Body of pancreas (tissue), 4 donors: ENCODE results near the gene PRR9. TPM values are rescaled to one million over a fixed set of nuclear protein-coding genes. Genes with fewer than 3 reads are reported as not detected.
"Not testable (repeated sequence)": the region's sequence is repeated elsewhere in the genome, so short reads cannot be mapped to it uniquely, and the experiment has no call there.

Experiments
- ATAC-seq: fragments of 150-250 bp; one replicate; pipeline ENCODE4 v1.9.1; 2016
- DNase-seq, 4 donors: peaks; one replicate each; pipeline ENCODE4 v3.0.0-alpha.2; 2019
- H3K27ac ChIP-seq, 4 donors: fragments of 200-600 bp; sonication (generic); 1 replicate in 3 of 4; 2 replicates in 1 of 4; pipeline versions ENCODE4 v1.5.1 to v1.6.1; 2016 to 2019; ENCODE audit warnings: mild to moderate bottlenecking in 1 of 4, mixed read lengths in 1 of 4, moderate library complexity in 1 of 4
- H3K27me3 ChIP-seq, 2 donors: fragments of 200-600 bp; sonication (generic); one replicate each; pipeline ENCODE4 v1.6.0; 2016; ENCODE audit warnings: mild to moderate bottlenecking in 1 of 2
- H3K36me3 ChIP-seq, 2 donors: fragments of 200-600 bp; sonication (generic); replicated peaks in 1 of 2; 2 replicates each; pipeline ENCODE4 v1.5.1; 2016; ENCODE audit warnings: low read depth in 2 of 2; ENCODE audit not compliant: insufficient read depth in 1 of 2
- H3K4me1 ChIP-seq: fragments of 200-600 bp; sonication (generic); one replicate; pipeline ENCODE4 v1.6.0; 2016
- H3K4me3 ChIP-seq, 2 donors: fragments of 200-600 bp; sonication (generic); 1 replicate in 1 of 2; 2 replicates in 1 of 2; pipeline ENCODE4 v1.5.1; 2016 to 2019
- H3K9me3 ChIP-seq, 3 donors: fragments of 200-600 bp; sonication (generic); 1 replicate in 2 of 3; 2 replicates in 1 of 3; pipeline ENCODE4 v1.5.1; 2016
- POLR2A ChIP-seq, 3 donors: fragments of 450-650 bp; IDR thresholded peaks; one replicate each; pipeline ENCODE4 v1.6.1; 2016; ENCODE audit warnings: antibody characterized with exemption in 3 of 3, mild to moderate bottlenecking in 2 of 3
- WGBS, 2 donors: methylation state at CpG; one replicate each; pipeline ENCODE4 v1.1.5; 2017; 5-methylcytosine and 5-hydroxymethylcytosine counted together
- intact Hi-C: fragments of 100-400 bp; cut with DNase I; formaldehyde crosslinking; loops from one replicate; pipeline ENCODE4 v1.15.1; 2023
- total RNA-seq, 2 donors: library from RNA; depleted of rRNA; stranded (reverse); fragments of >200 nt; gene quantifications; one replicate each; pipeline ENCODE4 v1.1.0, GENCODE V29; 2016
- TF ChIP-seq, protein P1 (sequence below), 7 experiments: fragments of 450-650 bp in 4 of 7; fragments of 200-600 bp in 3 of 7; sonication (generic) in 3 of 7; IDR thresholded peaks; one replicate each; pipeline ENCODE4 v1.5.1; 2016 to 2019; ENCODE audit warnings: antibody characterized with exemption in 7 of 7

Gene PRR9
- total RNA-seq, 2 donors from 2014 or later: not detected

DNA sequence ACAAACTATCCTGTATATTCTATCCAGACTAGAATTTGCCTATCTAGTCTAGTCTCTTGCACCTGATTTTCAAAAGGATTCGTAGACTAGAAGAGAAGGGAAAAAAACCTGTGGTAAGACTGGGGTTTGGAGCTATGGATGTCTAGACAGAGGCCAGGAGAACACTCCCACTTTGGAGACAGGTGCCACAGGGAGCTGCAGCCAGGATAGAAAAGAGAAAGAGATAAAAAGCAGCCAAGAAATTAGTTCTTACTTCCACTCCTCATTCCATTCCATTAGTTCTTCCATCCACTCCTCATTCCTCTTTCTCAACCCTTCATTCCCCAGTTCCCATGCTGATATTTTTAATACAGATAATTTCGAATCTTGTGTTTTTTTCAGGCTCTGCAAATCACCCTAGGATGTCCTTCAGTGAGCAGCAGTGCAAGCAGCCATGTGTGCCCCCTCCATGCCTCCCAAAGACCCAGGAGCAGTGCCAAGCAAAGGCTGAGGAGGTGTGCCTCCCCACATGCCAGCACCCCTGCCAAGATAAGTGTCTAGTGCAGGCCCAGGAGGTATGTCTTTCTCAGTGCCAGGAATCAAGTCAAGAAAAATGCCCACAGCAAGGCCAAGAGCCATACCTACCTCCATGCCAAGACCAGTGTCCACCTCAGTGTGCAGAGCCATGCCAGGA is 496 bp downstream of the PRR9 start:
- no peaks in the 10 kb centered on the region for H3K27me3 ChIP-seq
- H3K9me3 ChIP-seq: no peaks in the 10 kb centered on the region
- H3K27ac ChIP-seq: no peak overlapping the region
- whole genome bisulfite sequencing, 2 donors: 40 to 48% methylated on average over 2 of the region's 2 CpGs
- intact Hi-C loops: no loop called here
- no peaks in the 10 kb centered on the region for H3K36me3 ChIP-seq
- ATAC-seq (no peak), DNase-seq (no peak)
- no peaks in the 10 kb centered on the region for H3K4me1 ChIP-seq
- no peak for TF ChIP-seq POLR2A (IDR thresholded peaks at IDR 0.05)
- TF ChIP-seq, protein P1, sequence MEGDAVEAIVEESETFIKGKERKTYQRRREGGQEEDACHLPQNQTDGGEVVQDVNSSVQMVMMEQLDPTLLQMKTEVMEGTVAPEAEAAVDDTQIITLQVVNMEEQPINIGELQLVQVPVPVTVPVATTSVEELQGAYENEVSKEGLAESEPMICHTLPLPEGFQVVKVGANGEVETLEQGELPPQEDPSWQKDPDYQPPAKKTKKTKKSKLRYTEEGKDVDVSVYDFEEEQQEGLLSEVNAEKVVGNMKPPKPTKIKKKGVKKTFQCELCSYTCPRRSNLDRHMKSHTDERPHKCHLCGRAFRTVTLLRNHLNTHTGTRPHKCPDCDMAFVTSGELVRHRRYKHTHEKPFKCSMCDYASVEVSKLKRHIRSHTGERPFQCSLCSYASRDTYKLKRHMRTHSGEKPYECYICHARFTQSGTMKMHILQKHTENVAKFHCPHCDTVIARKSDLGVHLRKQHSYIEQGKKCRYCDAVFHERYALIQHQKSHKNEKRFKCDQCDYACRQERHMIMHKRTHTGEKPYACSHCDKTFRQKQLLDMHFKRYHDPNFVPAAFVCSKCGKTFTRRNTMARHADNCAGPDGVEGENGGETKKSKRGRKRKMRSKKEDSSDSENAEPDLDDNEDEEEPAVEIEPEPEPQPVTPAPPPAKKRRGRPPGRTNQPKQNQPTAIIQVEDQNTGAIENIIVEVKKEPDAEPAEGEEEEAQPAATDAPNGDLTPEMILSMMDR (IDR thresholded peaks at IDR 0.05): no peak
- H3K4me3 ChIP-seq: no peak overlapping the region

DNA sequence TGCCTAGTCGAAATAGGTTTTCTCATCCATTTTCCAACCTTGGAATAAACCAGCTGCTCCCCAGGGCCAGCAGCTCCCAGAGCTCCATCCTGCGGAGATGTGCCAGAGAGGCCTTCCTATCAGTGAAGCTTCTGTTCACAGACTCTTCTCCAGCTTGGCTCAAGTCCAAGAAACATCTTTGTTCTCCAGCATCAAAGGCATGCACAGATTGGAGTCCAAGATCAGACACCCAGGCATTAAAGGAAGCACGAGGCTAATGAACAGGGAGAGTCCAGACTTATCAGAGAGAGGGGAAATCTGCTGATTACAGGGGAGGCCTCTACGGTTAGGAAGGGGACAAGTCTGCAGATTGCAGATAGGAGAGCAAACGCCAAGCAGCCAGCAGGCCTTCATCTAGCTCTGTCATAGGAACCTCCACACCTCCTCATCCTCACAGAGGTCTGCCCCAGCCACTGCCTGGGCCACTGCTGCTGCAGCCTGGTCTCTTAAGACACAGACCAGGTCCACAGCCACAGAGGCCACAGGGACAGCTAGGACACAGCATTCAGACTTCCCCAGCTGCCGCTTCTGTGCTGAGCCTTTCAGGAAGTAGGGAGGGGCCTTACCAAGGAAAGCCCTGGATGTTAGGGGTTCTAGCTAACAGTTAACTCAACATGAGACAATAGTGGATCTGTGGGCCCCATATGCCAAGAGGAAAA is 3.4 kb downstream of the PRR9 start:
- H3K9me3 ChIP-seq: no peaks in the 10 kb centered on the region
- 45 to 54% methylated on average over 6 of the region's 6 CpGs for WGBS, 2 donors
- no peak overlapping the region for H3K4me3 ChIP-seq
- DNase-seq (no peak), ATAC-seq (no peak)
- intact Hi-C loops: no loop called here
- H3K27ac ChIP-seq: no peak overlapping the region
- H3K27me3 ChIP-seq: no peaks in the 10 kb centered on the region
- H3K4me1 ChIP-seq: no peaks in the 10 kb centered on the region
- no peaks in the 10 kb centered on the region for H3K36me3 ChIP-seq
- TF ChIP-seq POLR2A (IDR thresholded peaks at IDR 0.05): no peak
- TF ChIP-seq, protein P1 (IDR thresholded peaks at IDR 0.05): no peak

DNA sequence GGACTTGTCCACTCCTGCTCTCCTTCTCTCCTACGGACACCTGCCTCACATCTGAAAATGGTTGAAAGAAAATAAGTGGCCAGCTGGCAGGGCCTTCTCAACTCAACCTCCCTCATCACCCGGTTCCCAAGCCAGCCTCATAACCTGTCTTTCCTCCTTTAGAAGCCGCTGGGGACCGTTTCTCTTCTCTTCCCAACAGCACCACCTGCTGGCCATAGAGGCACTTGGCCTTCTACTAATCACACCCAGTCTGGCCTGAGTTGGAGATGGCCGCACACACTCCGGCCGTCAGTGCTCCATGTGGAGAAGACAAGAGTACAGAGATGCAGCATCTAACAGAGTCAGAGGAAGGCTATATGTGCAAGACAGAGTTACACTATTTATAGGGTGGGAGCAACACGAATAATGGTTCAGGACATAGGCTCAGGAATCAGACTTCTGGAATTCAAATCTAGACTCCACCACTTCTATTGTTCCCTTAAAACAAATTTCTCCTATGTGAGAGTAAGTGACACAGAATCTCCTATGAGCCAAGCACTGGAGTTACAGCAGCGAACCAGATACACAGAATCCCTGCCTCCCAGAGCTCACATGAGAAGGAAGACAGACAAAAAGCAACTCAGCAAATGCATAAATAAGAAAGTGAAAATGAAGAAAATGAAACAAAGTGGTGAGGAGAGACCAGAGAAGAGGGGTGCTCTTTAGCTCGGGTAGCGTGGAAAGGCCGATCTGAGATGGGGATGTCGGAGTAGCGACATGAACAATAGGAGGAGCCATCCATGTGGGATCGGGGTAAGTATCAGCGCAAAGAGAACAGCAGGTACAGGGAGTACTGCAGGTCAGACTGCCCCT is 5.9 kb downstream of the PRR9 start:
- intact Hi-C loops, H3K4me3 ChIP-seq, H3K36me3 ChIP-seq, H3K27me3 ChIP-seq, H3K27ac ChIP-seq, H3K4me1 ChIP-seq, H3K9me3 ChIP-seq: not testable (repeated sequence)
- DNase-seq (peak; percentile 73 to 76 (median 74)), ATAC-seq (peak; percentile 86)
- 38 to 39% methylated on average over 15 to 16 of the region's 16 CpGs for WGBS, 2 donors
- TF ChIP-seq, protein P1 (IDR thresholded peaks at IDR 0.05): peak; percentile 52 to 81 (median 74)

DNA sequence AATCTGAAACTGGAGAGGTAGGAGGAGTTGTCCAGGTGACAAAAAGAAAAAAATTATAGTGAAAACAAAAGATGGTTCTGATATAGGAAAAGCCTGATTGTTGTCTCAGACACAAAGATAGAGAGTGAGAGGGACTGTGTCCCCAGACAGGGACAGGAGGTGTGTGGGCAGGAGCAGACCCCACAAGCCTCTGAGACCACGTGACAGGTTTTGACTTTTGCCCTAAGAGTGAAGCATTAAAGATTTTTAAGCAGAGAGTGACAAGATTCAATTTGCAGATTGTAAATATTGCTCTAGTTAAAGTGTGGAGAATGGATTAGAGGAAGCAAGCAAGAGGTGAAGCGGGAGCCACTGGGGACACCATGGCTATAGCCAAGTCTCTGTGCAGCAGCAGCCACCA is 10.4 kb downstream of the PRR9 start:
- DNase-seq: no peak
- ATAC-seq: no peak
- H3K9me3 ChIP-seq: no peaks in the 10 kb centered on the region
- no peaks in the 10 kb centered on the region for H3K27me3 ChIP-seq
- 51 to 57% methylated on average over 2 of the region's 2 CpGs for WGBS, 2 donors
- no peak for TF ChIP-seq POLR2A (IDR thresholded peaks at IDR 0.05)
- TF ChIP-seq, protein P1 (IDR thresholded peaks at IDR 0.05): no peak
- no peak overlapping the region for H3K27ac ChIP-seq
- intact Hi-C loops: no loop called here
- H3K4me1 ChIP-seq: no peaks in the 10 kb centered on the region
- no peaks in the 10 kb centered on the region for H3K36me3 ChIP-seq
- no peak overlapping the region for H3K4me3 ChIP-seq
